SK-N-SH (cell line): ENCODE data around the gene STAG3.

ENCODE experiments used
- CTCF ChIP-seq: fragments of 200-600 bp; sonication (generic); IDR thresholded peaks from 2 replicates; pipeline ENCODE4 v1.6.1; 2017; ENCODE audit warnings: antibody characterized with exemption, mild to moderate bottlenecking, moderate library complexity
- ELF1 ChIP-seq: IDR thresholded peaks from 2 replicates; pipeline ENCODE4 v1.4.0; 2012
- EZH2phosphoT487 ChIP-seq: fragments of 200-600 bp; sonication (generic); IDR thresholded peaks from 2 replicates; pipeline ENCODE4 v1.6.1; 2017; ENCODE audit warnings: low read depth, mixed run types, mild to moderate bottlenecking, antibody characterized with exemption, moderate library complexity, borderline replicate concordance
- JUND ChIP-seq: IDR thresholded peaks from 2 replicates; pipeline ENCODE4 v1.4.0; 2012
- MAX ChIP-seq: IDR thresholded peaks from 2 replicates; pipeline ENCODE4 v1.4.0; 2012; ENCODE audit warnings: low read depth
- MXI1 ChIP-seq: IDR thresholded peaks from 2 replicates; pipeline ENCODE4 v1.6.1; 2012; ENCODE audit warnings: mild to moderate bottlenecking, low read depth, low read length, improper control_type of control experiment
- NRF1 ChIP-seq: IDR thresholded peaks from 2 replicates; pipeline ENCODE4 v1.6.1; 2012; ENCODE audit warnings: low read depth, mild to moderate bottlenecking, low read length
- POLR2AphosphoS5 ChIP-seq: IDR thresholded peaks from 2 replicates; pipeline ENCODE4 v1.6.1; 2012; ENCODE audit warnings: low read depth, low read length
- RAD21 ChIP-seq: IDR thresholded peaks from 2 replicates; pipeline ENCODE4 v1.6.1; 2012; ENCODE audit warnings: mild to moderate bottlenecking, low read length
- ZBTB33 ChIP-seq: IDR thresholded peaks from 2 replicates; pipeline ENCODE4 v1.4.0; 2012; ENCODE audit warnings: low read depth, borderline replicate concordance

GRCh38 chr7:100128637-100128963, 49.1 kb upstream of the STAG3 start:
- no peak for TF ChIP-seq CTCF
- no peak for TF ChIP-seq MXI1
- no peak for TF ChIP-seq ZBTB33
- no peak for TF ChIP-seq EZH2phosphoT487
- no peak for TF ChIP-seq JUND
- no peak for TF ChIP-seq MAX
- TF ChIP-seq NRF1: no peak
- no peak for TF ChIP-seq RAD21
- TF ChIP-seq ELF1: no peak
- no peak for TF ChIP-seq POLR2AphosphoS5
